ENCODE results near the gene TBC1D8.

Gene TBC1D8

DNA sequence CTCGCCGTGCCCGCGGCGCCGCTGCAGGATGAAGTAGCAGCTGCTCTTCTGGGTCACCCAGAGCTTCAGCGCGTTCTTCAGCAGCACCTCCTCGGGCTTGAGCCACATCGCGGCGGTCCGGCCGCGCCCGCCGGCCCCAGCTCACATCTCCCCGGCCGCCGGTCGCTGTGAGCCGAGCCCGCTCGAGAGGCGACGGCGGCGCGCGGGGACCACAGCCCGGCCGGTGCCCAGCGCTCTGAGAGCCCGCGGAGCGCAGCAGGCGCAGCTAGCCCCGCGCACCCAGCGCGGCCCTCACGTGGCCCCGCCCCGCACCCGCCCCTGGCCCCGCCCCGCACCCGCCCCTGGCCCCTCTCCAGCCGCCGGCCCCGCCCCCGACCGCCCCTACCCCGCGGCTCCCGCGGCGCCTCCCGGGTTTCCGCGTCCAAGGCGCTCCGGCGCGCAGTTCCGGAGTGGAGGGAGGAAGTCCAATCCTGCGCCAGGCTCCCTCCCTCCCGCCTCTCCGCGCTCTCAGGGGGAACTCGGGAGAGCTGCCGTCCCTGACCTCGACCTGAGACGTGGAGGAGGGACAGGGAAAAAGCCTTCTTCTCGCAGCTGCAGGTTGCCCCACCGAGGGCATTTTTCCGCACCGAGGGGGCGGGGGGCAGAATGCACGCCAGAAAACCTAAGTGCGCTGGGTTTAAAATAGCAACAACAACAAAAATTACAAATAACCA is at the start of gene TBC1D8:
TSS of gene TBC1D8 (minus strand) at position 237 of the 713 bp plus-strand sequence. CDS start at position 108, 129 bp downstream.
- peak; percentile 95 for DNase-seq

DNA sequence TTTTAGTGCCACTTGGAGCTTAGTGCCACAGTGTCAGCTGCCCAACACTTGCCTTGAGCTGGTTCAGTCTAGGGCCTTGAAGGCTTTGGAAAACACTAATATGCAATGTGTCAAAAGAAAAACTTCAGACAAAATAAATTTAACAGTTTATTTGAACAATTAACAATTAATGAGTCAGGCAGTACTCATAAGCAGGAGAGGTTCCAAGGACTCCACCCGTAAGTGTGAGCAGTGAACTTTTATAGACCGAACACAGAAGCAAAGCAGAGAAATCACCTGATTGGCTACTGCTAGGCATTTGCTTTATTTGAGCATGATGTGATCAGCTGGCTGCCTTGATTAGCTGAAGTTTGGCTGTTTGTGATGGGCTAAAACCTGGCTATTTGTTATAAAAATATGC is 49.5 kb upstream of the TBC1D8 start:
- DNase-seq = no peak

DNA sequence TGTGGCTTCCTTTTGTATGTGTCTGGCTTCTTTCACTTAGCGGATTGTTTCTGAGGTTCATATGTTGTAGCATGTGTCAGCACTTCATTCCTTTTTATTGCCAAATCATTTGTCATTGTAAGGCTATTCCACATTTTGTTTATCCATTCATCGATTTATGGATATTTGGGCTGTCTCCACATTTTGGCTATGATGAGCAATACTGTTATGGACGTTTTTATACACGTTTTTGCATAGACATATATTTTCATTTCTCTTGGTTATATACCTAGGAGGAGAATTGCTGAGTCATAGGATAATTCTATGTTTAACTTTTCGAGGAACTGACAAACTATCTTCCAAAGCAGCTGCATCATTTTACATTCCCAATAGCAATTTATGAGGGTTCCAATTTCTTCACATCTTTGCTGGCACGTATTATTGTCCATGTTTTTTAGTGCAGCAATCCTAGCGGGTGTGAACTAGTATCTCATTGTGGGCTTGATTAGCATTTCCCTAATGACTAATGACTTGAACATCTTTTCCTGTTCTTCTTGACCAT is 48.1 kb upstream of the TBC1D8 start:
- no peak for DNase-seq

DNA sequence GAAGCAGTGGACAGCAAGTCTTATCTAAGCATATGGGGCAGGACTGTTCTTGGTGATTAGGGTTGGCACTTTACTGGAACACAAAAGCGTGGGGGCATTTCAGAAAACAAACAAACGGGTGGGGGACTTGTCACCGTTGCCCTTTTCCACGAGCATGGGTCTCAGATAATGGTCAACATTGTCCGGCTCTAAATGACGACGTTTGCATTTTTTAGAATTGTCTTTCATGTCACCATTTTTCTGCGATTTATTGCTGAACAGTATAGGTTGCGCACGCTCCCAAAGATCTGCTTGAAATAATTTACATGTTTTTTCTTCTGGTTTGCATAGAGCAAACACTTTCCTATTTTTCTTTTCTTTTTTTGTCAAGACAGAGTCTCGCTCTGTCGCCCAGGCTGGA is 46.6 kb upstream of the TBC1D8 start:
- no peak for DNase-seq

DNA sequence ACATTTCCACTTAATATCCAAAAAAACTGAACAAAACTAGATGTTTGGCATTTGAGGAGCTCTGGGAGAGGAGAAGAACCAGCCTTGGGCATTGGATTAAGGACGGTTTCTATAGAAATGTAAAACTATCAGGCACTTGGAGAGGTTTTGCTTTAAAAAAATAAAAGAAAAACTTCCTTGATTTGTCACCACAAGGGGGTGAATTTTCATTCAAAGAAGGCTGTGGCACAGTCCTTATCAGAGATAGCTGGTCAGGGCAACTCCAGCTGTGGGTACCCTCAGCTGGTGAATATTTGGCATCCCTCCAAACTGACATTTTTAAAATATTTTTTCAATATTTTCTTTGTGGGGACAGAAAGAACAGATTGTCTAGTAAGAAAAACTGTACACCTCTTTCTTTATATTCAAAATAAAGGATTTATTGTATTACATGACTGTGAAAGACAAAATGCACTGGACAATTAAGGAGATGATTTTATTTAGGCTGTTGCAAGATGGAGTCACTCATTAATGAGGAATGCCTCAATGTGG is 46.1 kb upstream of the TBC1D8 start:
- DNase-seq = no peak

DNA sequence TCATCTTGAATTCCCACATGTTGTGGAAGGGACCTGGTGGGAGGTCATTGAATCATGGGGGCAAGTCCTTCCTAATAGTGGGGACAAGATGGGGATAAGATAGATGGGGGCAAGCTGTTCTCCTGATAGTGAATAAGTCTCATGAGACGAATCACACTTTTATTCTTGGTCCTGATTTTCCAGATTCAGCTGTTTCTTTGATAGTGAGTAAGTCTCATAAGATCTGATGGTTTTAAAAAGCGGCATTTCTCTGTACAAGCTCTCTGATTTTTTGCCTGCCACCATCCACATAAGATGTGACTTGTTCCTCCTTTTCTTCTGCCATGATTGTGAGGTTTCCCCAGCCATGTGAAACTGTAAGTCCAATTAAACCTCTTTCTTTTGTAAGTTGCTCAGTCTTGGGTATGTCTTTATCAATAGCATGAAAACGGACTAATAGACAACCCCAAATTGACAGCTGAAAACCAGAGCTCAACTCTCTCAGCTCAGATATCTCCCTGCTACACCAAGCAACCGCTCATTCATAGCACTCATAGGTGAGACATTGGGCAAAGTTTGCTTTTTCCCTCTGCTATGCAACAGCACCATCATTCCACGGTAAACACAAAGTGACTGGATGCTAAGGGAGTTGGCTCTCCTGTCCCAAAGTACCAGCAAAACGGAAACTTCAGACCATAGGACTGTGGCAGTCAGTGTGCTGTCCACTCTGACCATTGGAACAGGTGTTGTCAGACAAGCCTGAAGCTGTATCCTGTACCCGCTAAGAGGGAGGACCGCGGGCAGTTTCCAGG is 44.9 kb upstream of the TBC1D8 start:
- DNase-seq = peak; percentile 58

DNA sequence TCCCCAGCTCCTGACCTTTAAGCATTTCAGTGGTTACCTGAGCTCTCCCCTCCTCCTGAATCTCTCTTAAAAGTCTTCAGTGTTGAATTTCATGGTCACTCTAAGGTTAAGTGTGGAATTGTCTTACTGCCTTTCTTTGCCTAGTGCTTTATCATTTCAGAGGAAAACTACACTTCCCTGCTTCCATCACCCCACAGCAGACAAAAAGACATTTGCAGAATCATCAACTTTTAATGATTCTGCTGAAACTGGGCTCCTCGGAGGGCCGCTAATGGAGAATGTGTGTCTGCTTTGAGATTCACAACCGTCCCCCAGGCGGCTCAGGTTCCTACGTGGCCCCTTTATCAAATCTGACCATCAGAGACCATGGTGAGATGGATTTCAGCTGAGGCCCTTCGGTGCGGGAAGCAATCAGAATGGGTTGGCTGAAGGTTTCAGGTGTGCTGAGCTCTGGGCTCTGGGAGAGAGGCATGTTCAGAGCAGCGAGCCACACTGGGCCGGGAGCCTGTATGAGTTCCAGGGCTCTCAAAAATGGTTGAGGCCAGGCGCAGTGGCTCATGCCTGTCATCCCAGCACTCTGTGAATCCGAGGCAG is 41.9 kb upstream of the TBC1D8 start:
- DNase-seq = no peak

DNA sequence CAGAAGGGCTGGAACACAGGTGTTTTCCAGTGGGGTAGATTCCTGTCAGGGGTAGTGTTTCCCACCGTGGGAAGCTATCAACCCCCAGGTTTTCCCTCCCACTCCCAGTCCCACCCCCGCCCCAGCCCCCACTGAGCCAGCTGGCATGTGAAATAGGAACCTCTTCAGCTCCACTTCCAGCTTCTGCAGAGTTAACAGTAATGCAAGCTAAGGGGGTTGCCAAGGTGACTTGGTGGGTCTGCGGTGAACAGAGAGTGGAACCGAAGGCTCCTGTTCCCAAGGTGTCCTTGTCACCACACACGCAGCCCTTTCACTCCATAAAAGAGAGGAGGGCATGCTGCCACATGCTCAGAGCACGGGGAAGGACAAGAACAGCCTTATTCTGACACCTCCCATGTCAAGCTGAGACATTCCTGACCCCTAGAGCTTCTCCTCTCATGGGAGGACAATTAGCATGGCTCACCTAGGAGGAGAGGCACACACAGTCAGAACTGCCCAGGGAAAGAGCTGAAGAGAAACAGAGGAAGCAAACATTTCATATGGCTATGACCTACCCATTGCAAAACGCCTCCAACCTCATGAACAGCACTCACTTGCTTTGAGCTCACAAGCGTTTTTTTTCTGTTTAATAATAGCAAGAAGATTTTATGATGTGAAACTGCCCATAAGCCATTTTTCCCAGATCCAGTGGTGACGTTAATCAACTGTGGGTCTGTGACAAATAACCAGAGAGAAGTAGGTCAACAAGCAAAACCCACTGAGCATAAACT is 39.8 kb upstream of the TBC1D8 start:
- DNase-seq = peak; percentile 95

DNA sequence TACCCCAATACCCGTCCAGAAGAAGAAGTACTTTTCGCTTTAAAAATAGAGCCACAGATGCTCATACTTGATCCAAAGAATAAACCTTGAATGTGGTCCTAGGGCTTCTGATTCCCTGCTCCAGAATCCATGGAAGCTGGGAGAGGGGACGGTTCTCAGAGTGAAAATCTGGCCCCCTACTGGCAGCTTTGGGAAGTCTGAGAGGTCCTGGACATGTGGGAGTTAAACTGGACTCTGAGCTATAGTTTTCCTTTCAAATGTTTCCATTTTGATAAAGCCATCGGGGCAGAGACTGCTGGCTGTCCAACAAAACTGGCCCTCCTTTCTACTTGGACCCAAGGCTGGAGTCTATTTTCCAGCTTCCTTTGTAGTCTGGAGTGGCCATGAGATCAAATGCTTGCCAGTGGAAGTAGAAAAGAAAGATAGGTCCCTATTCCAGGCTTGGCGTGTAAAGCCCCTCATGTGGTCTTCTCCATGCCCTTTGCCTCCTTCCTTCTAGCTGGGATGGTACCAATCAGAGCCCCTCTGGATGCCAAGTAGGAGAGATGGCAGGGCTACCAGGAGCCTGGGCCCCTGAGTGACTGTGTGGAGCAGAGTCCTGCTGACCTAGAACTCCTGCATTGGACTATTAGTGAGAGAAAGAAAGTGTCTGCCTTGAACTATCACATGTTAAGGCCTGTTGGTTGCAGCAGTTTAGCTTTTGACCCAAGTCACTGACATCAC is 37.7 kb upstream of the TBC1D8 start:
- no peak for DNase-seq

DNA sequence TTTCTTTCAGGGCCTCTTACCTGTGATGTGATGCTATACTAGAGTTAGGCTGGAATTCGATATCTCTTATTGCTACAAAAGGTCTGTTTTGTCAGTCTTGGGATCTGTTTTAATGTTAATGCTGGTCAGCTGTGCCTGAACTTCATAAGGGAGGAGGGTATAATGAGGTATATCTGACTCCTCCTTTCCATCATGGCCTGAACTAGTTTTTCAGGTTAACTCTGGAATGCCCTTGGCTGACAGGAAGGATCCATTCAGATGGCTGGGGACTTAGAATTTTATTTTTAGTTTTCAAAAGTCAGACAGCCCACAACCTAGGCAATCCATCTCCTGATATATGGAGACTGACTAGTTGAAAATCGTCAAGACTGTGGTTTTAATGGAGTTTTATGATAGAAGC is 35.9 kb upstream of the TBC1D8 start:
- DNase-seq = no peak

DNA sequence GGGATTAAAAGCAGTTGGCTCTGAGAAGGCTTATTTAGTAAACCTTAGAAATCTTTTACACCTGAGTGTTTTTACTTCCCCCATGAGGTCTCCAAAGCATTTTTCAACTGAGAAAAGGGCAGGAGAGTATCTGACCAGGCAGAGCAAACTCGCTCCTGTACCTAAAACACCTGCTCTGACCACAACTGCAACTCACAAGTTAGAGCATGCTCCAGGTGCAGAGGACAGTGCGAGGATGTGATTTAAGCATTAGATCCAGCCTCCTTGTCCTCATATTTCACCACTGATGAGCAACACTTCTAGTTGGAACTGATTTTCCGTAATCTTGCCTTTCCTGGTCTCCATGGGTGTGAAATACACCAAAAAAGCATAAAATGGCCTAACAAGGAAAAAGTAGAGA is 34.5 kb upstream of the TBC1D8 start:
- no peak for DNase-seq

DNA sequence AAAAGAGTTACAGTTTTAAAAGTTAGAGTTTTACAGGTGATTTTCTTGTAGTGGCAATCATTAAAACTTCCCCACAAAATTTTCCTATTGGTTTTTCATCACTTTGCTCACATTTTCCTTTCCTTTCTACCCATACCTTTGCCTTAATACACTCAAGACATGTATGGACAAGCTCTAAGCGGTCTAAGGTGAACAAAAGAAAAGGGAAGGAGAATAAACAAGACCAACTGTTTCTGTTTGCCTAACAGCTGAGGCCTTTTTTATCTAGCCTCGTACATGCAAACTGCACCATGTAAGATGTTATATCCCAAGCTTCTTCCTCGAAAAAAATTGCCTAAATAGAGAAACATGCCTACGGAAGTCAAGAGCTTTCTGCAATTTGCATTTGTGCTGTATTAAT is 33.9 kb upstream of the TBC1D8 start:
- no peak for DNase-seq

DNA sequence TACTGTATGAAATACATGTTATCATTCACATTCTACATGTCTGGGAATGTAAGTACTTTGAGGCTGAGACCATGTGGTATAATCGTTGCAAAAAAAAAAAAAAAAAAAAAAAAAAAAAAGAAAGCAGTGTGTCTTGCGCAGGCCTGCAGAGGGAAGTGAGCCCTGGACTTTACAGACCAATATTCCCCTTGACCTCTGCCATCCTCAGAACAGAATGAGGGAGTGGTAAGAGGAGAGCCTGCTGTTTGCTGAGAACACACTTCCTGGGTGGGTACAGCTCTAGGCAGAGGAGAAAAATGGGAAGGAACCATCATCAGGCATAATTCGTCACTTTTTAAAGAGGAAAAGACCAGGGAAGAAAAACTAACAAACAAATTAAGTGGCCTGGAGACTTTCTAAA is 28.8 kb upstream of the TBC1D8 start:
- DNase-seq = peak; percentile 96

DNA sequence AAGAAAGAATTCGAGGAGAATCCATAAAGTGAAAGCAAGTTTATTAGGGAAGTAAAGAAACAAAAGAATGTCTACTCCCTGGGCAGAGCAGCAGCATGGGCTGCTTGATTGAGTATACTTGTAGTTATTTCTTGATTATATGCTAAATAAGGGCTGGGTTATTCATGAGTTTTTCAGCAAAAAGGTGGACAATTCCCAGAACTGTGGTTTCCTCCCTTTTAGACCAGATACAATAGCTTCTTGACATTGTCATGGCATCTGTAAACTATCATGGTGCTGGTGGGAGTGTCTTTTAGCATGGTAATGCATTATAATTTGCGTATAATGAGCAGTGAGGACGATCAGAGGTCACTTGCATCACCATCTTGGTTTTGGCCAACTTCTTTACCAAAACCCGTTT is 25.6 kb upstream of the TBC1D8 start:
- no peak for DNase-seq

DNA sequence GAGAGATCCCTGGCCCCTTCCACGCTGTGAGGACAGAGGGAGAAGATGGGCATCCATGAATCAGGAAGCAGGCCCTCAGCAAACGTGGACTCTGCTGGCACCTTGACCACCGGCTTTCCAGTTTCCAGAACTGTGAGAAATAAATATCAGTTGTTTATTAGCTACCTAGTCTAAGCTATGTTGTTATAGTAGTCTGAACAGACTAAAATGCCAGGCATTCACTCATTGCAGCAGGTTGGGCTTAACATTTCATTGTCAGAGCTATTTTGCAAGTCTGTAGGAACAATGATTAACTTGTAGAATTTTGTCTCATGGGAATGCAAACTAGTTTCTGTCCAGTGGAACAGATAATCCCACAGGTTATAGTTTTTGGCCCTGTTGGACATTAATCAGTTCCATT is 24.8 kb upstream of the TBC1D8 start:
- DNase-seq = peak; percentile 62

DNA sequence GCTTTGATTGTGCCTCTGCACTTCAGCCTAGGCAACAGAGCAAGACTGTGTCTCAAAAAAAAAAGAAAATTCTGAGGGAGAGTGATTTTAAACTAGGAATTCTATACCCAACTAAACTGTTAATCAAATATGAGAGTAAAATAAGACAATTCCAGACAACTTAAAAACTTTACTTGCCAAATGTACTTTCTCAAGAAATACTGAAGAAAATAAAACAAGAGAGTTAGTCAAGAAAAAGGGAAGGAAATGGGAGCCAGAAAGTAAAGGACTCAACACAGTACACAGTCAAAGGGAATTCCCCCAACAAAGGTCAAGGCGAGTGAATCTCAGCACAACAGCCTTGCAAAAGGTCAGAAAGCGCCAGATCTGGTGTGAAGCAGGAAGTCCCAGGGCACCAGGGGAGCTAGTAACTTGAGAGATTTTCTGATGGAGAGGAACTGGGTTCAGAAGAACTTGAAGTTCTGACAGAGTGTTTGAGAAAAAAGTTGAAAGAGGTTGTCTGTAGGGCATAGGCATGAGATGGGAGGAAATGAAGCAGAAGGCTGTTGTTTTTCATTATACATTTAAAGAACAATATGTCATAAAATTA is 22.6 kb upstream of the TBC1D8 start:
- peak; percentile 98 for DNase-seq

DNA sequence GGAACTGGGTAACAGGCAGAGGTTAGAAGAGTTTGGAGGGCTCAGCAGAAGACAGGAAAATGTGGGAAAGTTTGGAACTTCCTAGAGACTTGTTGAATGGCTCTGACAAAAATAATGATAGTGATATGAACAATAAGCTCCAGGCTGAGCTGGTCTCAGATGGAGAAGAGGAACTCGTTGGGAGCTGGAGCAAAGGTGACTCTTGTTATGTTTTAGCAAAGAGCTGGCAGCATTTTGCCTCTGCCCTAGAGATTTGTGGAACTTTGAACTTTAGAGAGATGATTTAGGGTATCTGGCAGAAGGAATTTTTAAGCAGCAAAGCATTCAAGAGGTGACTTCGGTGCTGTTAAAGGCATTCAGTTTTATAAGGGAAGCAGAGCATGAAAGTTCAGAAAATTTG is 18.6 kb upstream of the TBC1D8 start:
- peak; percentile 40 for DNase-seq

DNA sequence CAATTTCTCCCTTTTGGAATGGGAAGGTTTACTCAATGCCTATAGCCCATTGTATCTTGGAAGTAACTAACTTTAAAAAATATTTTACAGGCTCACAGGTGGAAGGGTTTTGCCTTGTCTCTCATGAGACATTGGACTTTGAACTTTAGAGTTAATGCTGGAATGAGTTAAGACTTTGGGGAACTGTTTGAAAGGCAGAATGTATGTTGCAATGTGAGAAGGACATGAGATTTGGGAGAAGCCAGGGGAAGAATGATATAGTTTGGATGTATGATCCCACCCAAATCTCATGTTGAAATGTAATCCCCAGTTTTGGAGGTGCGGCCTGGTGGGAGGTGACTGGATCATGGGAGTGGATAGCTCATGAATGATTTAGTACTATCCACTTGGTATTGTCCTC is 17.5 kb upstream of the TBC1D8 start:
- DNase-seq = no peak

DNA sequence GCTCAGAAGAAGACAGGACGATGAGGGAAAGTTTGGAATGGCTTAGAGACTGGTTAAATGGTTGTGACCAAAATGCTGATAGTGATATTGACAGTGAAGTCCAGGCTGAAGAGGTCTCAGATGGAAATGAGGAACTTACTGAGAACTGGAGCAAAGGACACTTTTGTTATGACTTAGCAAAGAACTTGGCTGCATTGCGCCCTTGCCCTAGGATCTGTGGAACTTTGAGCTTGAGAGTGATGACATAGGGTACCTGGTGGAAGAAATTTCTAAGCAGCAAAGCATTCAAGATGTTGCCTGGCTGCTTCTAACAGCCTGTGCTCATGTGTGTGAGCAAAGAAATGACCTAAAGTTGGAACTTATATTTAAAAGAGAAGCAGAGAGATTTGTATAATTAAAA is 16.4 kb upstream of the TBC1D8 start:
- peak; percentile 86 for DNase-seq

DNA sequence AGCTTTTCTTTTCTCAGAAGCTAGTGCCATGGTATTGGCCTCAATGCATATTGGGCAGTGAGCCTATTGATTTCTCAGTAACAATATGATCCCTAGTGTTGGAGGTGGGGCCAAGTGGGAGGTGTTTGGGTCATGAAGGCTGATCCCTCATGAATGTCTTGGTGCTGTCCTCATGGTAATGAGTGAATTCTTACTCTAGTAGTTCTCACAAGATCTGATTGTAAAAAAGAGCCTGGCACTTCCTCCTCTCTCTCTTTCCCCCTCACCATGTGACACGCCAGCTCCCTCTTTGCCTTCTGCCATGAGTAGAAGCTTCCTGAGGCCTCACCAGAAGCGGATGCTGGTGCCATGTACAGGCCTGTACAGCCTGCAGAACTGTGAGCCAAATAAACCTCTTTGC is 12.8 kb upstream of the TBC1D8 start:
- DNase-seq = peak; percentile 44

DNA sequence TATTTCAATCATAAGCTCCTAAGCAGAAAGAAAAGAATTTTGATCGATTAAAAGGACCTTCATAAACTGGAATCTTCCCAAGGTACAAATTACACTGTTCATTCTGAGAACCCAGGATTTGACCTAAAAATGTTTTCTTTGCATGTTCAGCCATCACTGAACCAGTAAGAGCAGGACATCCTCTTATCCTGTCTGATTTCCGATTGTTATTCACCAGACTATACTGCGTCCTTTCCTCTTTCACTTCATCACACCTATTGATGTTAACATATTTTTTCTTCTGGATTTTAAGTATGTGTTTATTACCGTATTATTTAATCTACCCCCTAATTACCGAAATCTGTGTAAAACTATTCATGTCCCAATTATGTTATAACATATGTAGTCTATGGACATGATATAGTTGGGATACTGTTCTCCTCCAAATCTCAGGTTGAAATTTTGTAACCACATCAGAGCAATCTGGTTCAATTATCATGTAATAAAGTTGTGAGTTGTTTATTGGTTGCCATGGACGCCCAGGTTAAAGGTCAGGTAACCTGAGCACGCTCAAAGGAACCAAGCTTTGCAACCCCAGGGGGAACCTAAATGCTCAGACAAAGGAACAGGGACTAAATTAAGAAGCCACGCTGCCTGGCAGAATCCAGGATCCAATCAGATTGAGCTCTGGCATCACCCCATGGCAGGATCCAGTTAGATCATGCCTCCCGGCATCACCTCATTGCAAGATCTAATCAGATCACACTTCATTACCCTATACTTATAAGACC is 11.6 kb upstream of the TBC1D8 start:
- no peak for DNase-seq

Measured in suppressor macrophage treated with lipopolysaccharide for 4 hours (primary cell).